ENCODE data around the gene PTPDC1. TPM values are rescaled to one million over a fixed set of nuclear protein-coding genes. Genes with fewer than 3 reads are reported as not detected.
A peak's percentile ranks its signal among the peaks of the same experiment; 100 is the strongest.

Gene PTPDC1
- total and polyA plus RNA-seq, 9 of the 15 experiments (the other 6 are each of a cell fraction or from before 2014, with no cell fraction given): 1.1 to 8.1 (median 5.7) TPM

DNA sequence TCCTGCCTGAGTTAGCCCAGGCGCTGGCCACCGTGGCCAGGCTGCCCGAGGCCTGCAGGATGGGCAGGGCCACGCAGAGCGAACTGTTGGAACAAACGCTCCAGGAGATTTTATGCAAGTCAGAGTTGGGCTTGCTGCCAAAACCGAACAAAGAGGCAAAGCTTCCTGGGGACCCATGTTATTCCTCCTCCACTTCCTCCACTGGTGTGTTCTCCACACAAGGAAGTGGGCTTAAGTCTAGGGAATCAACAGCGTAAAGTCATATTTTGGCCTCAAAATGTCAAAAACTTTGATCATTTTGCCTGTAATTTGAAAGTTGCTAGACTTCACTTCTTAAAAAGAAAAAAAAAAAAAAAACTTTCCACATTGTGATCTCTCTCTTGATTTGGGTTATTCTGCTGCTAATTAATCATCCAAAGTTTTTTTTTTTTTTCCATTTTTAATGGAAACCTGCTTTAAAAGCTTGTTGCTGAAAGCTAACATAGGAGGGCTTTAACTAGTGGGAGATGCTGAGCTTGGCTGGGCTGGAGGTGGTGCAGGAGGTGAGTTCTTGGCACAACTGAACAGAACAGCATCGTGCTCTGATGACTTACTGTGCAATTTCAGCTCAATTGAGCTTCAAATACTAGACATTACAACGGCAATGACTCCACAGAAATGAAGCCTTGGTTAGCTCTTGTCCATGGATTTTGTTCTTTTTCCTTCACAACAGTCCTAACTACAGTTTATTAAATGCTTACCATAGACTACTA lies 73.0 kb downstream of the PTPDC1 start (continued):
- TF ChIP-seq ZNF282 (CRISPR knock-in tag; IDR thresholded peaks at IDR 0.05) (no peak), EP400 (IDR thresholded peaks at IDR 0.05) (peak; percentile 32; the same call in 1 of the 2 replicates), NFIC (IDR thresholded peaks at IDR 0.05) (peak; percentile 99), GATAD2A (IDR thresholded peaks at IDR 0.05) (0 out of 2 replicates have a peak, but pooled peaks have one; percentile 72), ZNF41 (CRISPR knock-in tag; conservative IDR thresholded peaks at IDR 0.05) (no peak), CBX3 (IDR thresholded peaks at IDR 0.05; ENCODE audit: borderline replicate concordance in 1 of 2, low read length in 2 of 2) (peak in 1 of 2 experiments; percentile 26; a peak in 1 of 3 replicates), SRSF1 (IDR thresholded peaks at IDR 0.05; ENCODE audit: low read depth, low read length) (no peak), C11orf30 (IDR thresholded peaks at IDR 0.05; ENCODE audit: low read depth) (peak; percentile 93), ATF4 (CRISPR knock-in tag; IDR thresholded peaks at IDR 0.05) (peak; percentile 42; the same call in 1 of the 2 replicates), TBP (optimal IDR thresholded peaks at IDR 0.05; ENCODE audit: low read depth, low read length) (peak; percentile 52), SMARCE1 (IDR thresholded peaks at IDR 0.05) (peak; percentile 38)
- TF ChIP-seq, protein P1, sequence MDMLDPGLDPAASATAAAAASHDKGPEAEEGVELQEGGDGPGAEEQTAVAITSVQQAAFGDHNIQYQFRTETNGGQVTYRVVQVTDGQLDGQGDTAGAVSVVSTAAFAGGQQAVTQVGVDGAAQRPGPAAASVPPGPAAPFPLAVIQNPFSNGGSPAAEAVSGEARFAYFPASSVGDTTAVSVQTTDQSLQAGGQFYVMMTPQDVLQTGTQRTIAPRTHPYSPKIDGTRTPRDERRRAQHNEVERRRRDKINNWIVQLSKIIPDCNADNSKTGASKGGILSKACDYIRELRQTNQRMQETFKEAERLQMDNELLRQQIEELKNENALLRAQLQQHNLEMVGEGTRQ (CRISPR knock-in tag; IDR thresholded peaks at IDR 0.05): no peak

Other genes with a start within 250 kb of the PTPDC1 start
- 0.14 TPM in 1 of 2 replicates, not detected in the other for gene BARX1, start 129.1 kb upstream of the PTPDC1 start, total RNA-seq (2014; rRNA removed)
- not detected in 2 replicates for gene BARX1, start 129.1 kb upstream of the PTPDC1 start, total RNA-seq (2014; rRNA removed; fragmentation: Illumina TruSeq; extraction: Trizol)
- gene BARX1, start 129.1 kb upstream of the PTPDC1 start, total RNA-seq (2015; rRNA removed; fragmentation: Illumina TruSeq; extraction: Trizol): not detected in 2 replicates
- 0.11 TPM in 1 of 2 replicates, not detected in the other for gene BARX1, start 129.1 kb upstream of the PTPDC1 start, total RNA-seq (2021)
- gene BARX1, start 129.1 kb upstream of the PTPDC1 start, polyA plus RNA-seq (2011; rRNA removed): not detected in 2 replicates
- gene BARX1, start 129.1 kb upstream of the PTPDC1 start, polyA plus RNA-seq (2014; fragmentation: Illumina TruSeq; extraction: Trizol): not detected in 2 replicates
- gene BARX1, start 129.1 kb upstream of the PTPDC1 start, polyA plus RNA-seq (2014; fragmentation: Nextera tagmentation; extraction: Ambion mirVana): not detected
- 0.08 TPM in 1 of 2 replicates, not detected in the other for gene BARX1, start 129.1 kb upstream of the PTPDC1 start, polyA plus RNA-seq (2014; rRNA removed)
- gene ZNF169, start 174.8 kb downstream of the PTPDC1 start, total RNA-seq (2014; rRNA removed): 3.6 and 4.2 TPM in 2 replicates
- gene ZNF169, start 174.8 kb downstream of the PTPDC1 start, total RNA-seq (2014; rRNA removed; fragmentation: Illumina TruSeq; extraction: Trizol): 5.3 and 6.2 TPM in 2 replicates
- 4.4 and 6.4 TPM in 2 replicates for gene ZNF169, start 174.8 kb downstream of the PTPDC1 start, total RNA-seq (2015; rRNA removed; fragmentation: Illumina TruSeq; extraction: Trizol)
- 5.6 and 5.9 TPM in 2 replicates for gene ZNF169, start 174.8 kb downstream of the PTPDC1 start, total RNA-seq (2021)
- 16.2 and 22.1 TPM in 2 replicates for gene ZNF169, start 174.8 kb downstream of the PTPDC1 start, polyA plus RNA-seq (2011; rRNA removed)
- gene ZNF169, start 174.8 kb downstream of the PTPDC1 start, polyA plus RNA-seq (2014; fragmentation: Illumina TruSeq; extraction: Trizol): 7.9 and 10.0 TPM in 2 replicates
- gene ZNF169, start 174.8 kb downstream of the PTPDC1 start, polyA plus RNA-seq (2014; fragmentation: Nextera tagmentation; extraction: Ambion mirVana): 1 to 10 TPM; 2.0 to 4.2 TPM
- gene ZNF169, start 174.8 kb downstream of the PTPDC1 start, polyA plus RNA-seq (2014; rRNA removed): 13.3 and 13.9 TPM in 2 replicates
- gene NUTM2F, start 244.2 kb downstream of the PTPDC1 start, total RNA-seq (2014; rRNA removed): not detected in 2 replicates
- not detected in 2 replicates for gene NUTM2F, start 244.2 kb downstream of the PTPDC1 start, total RNA-seq (2014; rRNA removed; fragmentation: Illumina TruSeq; extraction: Trizol)
- not detected in 2 replicates for gene NUTM2F, start 244.2 kb downstream of the PTPDC1 start, total RNA-seq (2015; rRNA removed; fragmentation: Illumina TruSeq; extraction: Trizol)
- not detected in 2 replicates for gene NUTM2F, start 244.2 kb downstream of the PTPDC1 start, total RNA-seq (2021)
- not detected in 2 replicates for gene NUTM2F, start 244.2 kb downstream of the PTPDC1 start, polyA plus RNA-seq (2011; rRNA removed)
- not detected in 2 replicates for gene NUTM2F, start 244.2 kb downstream of the PTPDC1 start, polyA plus RNA-seq (2014; fragmentation: Illumina TruSeq; extraction: Trizol)
- gene NUTM2F, start 244.2 kb downstream of the PTPDC1 start, polyA plus RNA-seq (2014; fragmentation: Nextera tagmentation; extraction: Ambion mirVana): not detected
- 0.04 TPM in 1 of 2 replicates, not detected in the other for gene NUTM2F, start 244.2 kb downstream of the PTPDC1 start, polyA plus RNA-seq (2014; rRNA removed)

Data from K562 (cell line).